HEK293 (cell line): ENCODE results near the gene BACH2.

Experiments
- CTCF ChIA-PET: fragments of 350-600 bp; formaldehyde crosslinking; extraction: SDS; loops from one replicate; lab custom pipeline; 2021; ENCODE audit warnings: antibody characterized with exemption; lab: Yijun Ruan, JAX
- POLR2A ChIA-PET: fragments of 300-600 bp; formaldehyde crosslinking; extraction: SDS; loops from one replicate; lab custom pipeline; 2020; ENCODE audit warnings: antibody characterized with exemption, inconsistent platforms; lab: Yijun Ruan, JAX
- H3K27ac ChIP-seq: fragments of 200-500 bp; sonication (Bioruptor generic); 2 replicates; pipeline ENCODE4 v1.5.1; 2014; ENCODE audit warnings: low read depth, low read length, control low read depth, inconsistent platforms; ENCODE audit errors: extremely low read depth
- H3K36me3 ChIP-seq, 2 experiments: fragments of 200-500 bp in 1 of 2; sonication (Bioruptor generic) in 1 of 2; 1 replicate in 1 of 2; 2 replicates in 1 of 2; pipeline ENCODE4 v1.5.1; 2014 to 2017; ENCODE audit warnings: inconsistent platforms in 2 of 2, low read length in 2 of 2; ENCODE audit not compliant: control insufficient read depth in 2 of 2, insufficient read depth in 1 of 2
- H3K4me1 ChIP-seq: fragments of 200-500 bp; sonication (Bioruptor generic); 2 replicates; pipeline ENCODE4 v1.5.1; 2014; ENCODE audit warnings: mild to moderate bottlenecking, low read length, inconsistent platforms; ENCODE audit not compliant: control insufficient read depth, insufficient read depth
- H3K4me3 ChIP-seq: 2 replicates; pipeline ENCODE4 v1.5.1; 2011; ENCODE audit warnings: low read depth, mild to moderate bottlenecking, control low read depth, low read length, moderate library complexity
- H3K9me3 ChIP-seq: fragments of 200-500 bp; sonication (Bioruptor generic); 2 replicates; pipeline ENCODE4 v1.5.1; 2014; ENCODE audit warnings: low read depth, low read length, inconsistent platforms; ENCODE audit not compliant: control insufficient read depth, insufficient read depth
- BCL11A ChIP-seq: fragments of 450-650 bp; formaldehyde crosslinking; IDR thresholded peaks from 2 replicates; pipeline ENCODE4 v1.5.1; 2016; ENCODE audit warnings: low read depth, missing biosample characterization, missing genetic modification characterization
- EGR2 ChIP-seq: fragments of 450-650 bp; formaldehyde crosslinking; IDR thresholded peaks from 2 replicates; pipeline ENCODE4 v1.5.1; 2016; ENCODE audit warnings: low read depth, missing biosample characterization, missing genetic modification characterization
- MEIS1 ChIP-seq: sonication (generic); formaldehyde crosslinking; IDR thresholded peaks from 2 replicates; pipeline ENCODE4 v1.8.1; 2022; ENCODE audit warnings: missing genetic modification reagents, mild to moderate bottlenecking, borderline replicate concordance
- SP2 ChIP-seq: fragments of 450-650 bp; formaldehyde crosslinking; IDR thresholded peaks from 2 replicates; pipeline ENCODE4 v1.5.1; 2016; ENCODE audit warnings: missing biosample characterization, missing genetic modification characterization
- SP7 ChIP-seq: fragments of 450-650 bp; formaldehyde crosslinking; IDR thresholded peaks from 2 replicates; pipeline ENCODE4 v1.5.1; 2016; ENCODE audit warnings: missing biosample characterization, missing genetic modification characterization
- TRIM28 ChIP-seq: IDR thresholded peaks from 2 replicates; pipeline ENCODE4 v1.6.1; 2011; ENCODE audit warnings: low read length, control low read depth, borderline replicate concordance
- YY1 ChIP-seq: fragments of 450-650 bp; formaldehyde crosslinking; IDR thresholded peaks from 2 replicates; pipeline ENCODE4 v1.5.1; 2018; ENCODE audit warnings: missing biosample characterization, missing genetic modification characterization
- ZFHX2 ChIP-seq: fragments of 450-650 bp; formaldehyde crosslinking; conservative IDR thresholded peaks from 2 replicates; pipeline ENCODE4 v1.5.1; 2016; ENCODE audit warnings: missing biosample characterization, missing genetic modification characterization
- ZNF112 ChIP-seq: fragments of 450-650 bp; formaldehyde crosslinking; IDR thresholded peaks from 2 replicates; pipeline ENCODE4 v1.5.0; 2017; ENCODE audit warnings: missing biosample characterization, missing genetic modification characterization
- ZNF146 ChIP-seq: fragments of 450-650 bp; formaldehyde crosslinking; IDR thresholded peaks from 2 replicates; pipeline ENCODE4 v1.5.1; 2016; ENCODE audit warnings: missing biosample characterization, missing genetic modification characterization
- ZNF16 ChIP-seq: fragments of 450-650 bp; formaldehyde crosslinking; IDR thresholded peaks from 2 replicates; pipeline ENCODE4 v1.5.1; 2016; ENCODE audit warnings: low read depth, missing biosample characterization, missing genetic modification characterization
- ZNF433 ChIP-seq: fragments of 450-650 bp; formaldehyde crosslinking; IDR thresholded peaks from 2 replicates; pipeline ENCODE4 v1.5.1; 2016; ENCODE audit warnings: missing biosample characterization, missing genetic modification characterization, low read depth
- ZNF501 ChIP-seq: fragments of 450-650 bp; formaldehyde crosslinking; IDR thresholded peaks from 2 replicates; pipeline ENCODE4 v1.5.1; 2016; ENCODE audit warnings: missing biosample characterization, missing genetic modification characterization
- ZNF529 ChIP-seq: fragments of 450-650 bp; formaldehyde crosslinking; IDR thresholded peaks from 2 replicates; pipeline ENCODE4 v1.5.1; 2017; ENCODE audit warnings: missing genetic modification characterization, missing biosample characterization; ENCODE audit not compliant: insufficient replicate concordance
- ZNF549 ChIP-seq: fragments of 450-650 bp; IDR thresholded peaks from 2 replicates; pipeline ENCODE4 v1.5.1; 2018; ENCODE audit warnings: missing biosample characterization, missing genetic modification characterization, mild to moderate bottlenecking, inconsistent platforms, moderate library complexity
- ZNF561 ChIP-seq: fragments of 450-650 bp; IDR thresholded peaks from 2 replicates; pipeline ENCODE4 v1.5.1; 2018; ENCODE audit warnings: missing biosample characterization, missing genetic modification characterization, borderline replicate concordance
- ZNF610 ChIP-seq: fragments of 450-650 bp; formaldehyde crosslinking; IDR thresholded peaks from 2 replicates; pipeline ENCODE4 v1.5.1; 2016; ENCODE audit warnings: missing biosample characterization, missing genetic modification characterization, borderline replicate concordance
- ZNF791 ChIP-seq: fragments of 450-650 bp; formaldehyde crosslinking; IDR thresholded peaks from 2 replicates; pipeline ENCODE4 v1.5.1; 2016; ENCODE audit warnings: missing biosample characterization, missing genetic modification characterization
- TF ChIP-seq, protein P1 (sequence below): fragments of 450-650 bp; formaldehyde crosslinking; IDR thresholded peaks from 2 replicates; pipeline ENCODE4 v1.5.1; 2016; ENCODE audit warnings: missing biosample characterization, missing genetic modification characterization
- TF ChIP-seq, protein P2 (sequence below): fragments of 450-650 bp; formaldehyde crosslinking; IDR thresholded peaks from 2 replicates; pipeline ENCODE4 v1.5.1; 2016; ENCODE audit warnings: missing biosample characterization, missing genetic modification characterization
- TF ChIP-seq, protein P3 (sequence below): IDR thresholded peaks from 2 replicates; pipeline ENCODE4 v1.6.1; 2011; ENCODE audit warnings: mild to moderate bottlenecking, low read depth, low read length, borderline replicate concordance
- TF ChIP-seq, protein P4 (sequence below): fragments of 450-650 bp; IDR thresholded peaks from 2 replicates; pipeline ENCODE4 v1.5.1; 2018; ENCODE audit warnings: missing biosample characterization, mild to moderate bottlenecking, missing genetic modification characterization
- TF ChIP-seq, protein P5 (sequence below): fragments of 450-650 bp; formaldehyde crosslinking; IDR thresholded peaks from 2 replicates; pipeline ENCODE4 v1.5.1; 2016; ENCODE audit warnings: missing biosample characterization, missing genetic modification characterization

The BACH2 gene

DNA sequence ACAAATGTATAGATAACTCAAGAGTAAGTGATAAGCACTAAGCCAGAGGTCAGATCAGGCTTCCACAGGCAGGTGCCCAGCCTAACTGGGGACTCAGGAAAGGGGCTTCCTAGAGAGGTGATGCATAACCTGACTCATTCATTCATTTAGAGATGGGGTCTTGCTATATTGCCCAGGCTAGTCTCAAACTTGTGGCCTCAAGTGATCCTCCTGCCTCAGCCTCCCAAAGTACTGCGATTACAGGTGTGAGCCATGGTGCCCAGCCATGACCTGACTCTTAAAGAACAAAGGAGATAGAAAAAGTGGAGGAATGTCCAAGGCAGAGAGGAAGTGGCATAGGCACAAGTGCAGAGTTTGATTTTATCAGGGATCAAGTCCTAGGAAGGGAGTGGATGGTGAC, 360.5 kb downstream of the BACH2 start:
- ChIA-PET POLR2A (no interaction called here), CTCF (interaction anchor here (0.6 to 6.0 kb wide), 2 partner anchors 141 to 541 kb away, joined by 3 to 185 read pairs; no protein-coding TSS in a partner anchor)
- Histone ChIP-seq H3K4me1 (no peaks in the 10 kb centered on the region), H3K27ac (no peak overlapping the region), H3K9me3 (no peaks in the 10 kb centered on the region), H3K4me3 (no peak overlapping the region), H3K36me3 (peaks cover 0 to 13% of the 10 kb centered on the region in 2 experiments; a peak in 1 of 3 replicates)
- TF ChIP-seq, protein P1, sequence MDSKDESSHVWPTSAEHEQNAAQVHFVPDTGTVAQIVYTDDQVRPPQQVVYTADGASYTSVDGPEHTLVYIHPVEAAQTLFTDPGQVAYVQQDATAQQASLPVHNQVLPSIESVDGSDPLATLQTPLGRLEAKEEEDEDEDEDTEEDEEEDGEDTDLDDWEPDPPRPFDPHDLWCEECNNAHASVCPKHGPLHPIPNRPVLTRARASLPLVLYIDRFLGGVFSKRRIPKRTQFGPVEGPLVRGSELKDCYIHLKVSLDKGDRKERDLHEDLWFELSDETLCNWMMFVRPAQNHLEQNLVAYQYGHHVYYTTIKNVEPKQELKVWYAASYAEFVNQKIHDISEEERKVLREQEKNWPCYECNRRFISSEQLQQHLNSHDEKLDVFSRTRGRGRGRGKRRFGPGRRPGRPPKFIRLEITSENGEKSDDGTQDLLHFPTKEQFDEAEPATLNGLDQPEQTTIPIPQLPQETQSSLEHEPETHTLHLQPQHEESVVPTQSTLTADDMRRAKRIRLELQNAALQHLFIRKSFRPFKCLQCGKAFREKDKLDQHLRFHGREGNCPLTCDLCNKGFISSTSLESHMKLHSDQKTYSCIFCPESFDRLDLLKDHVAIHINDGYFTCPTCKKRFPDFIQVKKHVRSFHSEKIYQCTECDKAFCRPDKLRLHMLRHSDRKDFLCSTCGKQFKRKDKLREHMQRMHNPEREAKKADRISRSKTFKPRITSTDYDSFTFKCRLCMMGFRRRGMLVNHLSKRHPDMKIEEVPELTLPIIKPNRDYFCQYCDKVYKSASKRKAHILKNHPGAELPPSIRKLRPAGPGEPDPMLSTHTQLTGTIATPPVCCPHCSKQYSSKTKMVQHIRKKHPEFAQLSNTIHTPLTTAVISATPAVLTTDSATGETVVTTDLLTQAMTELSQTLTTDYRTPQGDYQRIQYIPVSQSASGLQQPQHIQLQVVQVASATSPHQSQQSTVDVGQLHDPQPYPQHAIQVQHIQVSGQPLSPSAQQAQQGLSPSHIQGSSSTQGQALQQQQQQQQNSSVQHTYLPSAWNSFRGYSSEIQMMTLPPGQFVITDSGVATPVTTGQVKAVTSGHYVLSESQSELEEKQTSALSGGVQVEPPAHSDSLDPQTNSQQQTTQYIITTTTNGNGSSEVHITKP (tag by site-specific recombination), result no peak
- TF ChIP-seq ZNF561 (tag by site-specific recombination), result no peak
- TF ChIP-seq ZNF610 (tag by site-specific recombination), result no peak
- no peak for TF ChIP-seq TRIM28
- no peak for TF ChIP-seq ZNF16 (tag by site-specific recombination)
- no peak for TF ChIP-seq ZNF501 (tag by site-specific recombination)
- TF ChIP-seq MEIS1 (CRISPR knock-in tag), result no peak
- TF ChIP-seq, protein P2, sequence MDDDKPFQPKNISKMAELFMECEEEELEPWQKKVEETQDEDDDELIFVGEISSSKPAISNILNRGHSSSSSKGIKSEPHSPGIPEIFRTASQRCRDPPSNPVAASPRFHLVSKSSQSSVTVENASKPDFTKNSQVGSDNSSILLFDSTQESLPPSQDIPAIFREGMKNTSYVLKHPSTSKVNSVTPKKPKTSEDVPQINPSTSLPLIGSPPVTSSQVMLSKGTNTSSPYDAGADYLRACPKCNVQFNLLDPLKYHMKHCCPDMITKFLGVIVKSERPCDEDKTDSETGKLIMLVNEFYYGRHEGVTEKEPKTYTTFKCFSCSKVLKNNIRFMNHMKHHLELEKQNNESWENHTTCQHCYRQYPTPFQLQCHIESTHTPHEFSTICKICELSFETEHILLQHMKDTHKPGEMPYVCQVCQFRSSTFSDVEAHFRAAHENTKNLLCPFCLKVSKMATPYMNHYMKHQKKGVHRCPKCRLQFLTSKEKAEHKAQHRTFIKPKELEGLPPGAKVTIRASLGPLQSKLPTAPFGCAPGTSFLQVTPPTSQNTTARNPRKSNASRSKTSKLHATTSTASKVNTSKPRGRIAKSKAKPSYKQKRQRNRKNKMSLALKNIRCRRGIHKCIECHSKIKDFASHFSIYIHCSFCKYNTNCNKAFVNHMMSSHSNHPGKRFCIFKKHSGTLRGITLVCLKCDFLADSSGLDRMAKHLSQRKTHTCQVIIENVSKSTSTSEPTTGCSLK (tag by site-specific recombination), result no peak
- TF ChIP-seq YY1 (tag by site-specific recombination), result no peak
- no peak for TF ChIP-seq SP2
- no peak for TF ChIP-seq ZNF433 (tag by site-specific recombination)
- TF ChIP-seq ZNF146 (tag by site-specific recombination), result no peak
- TF ChIP-seq SP7 (tag by site-specific recombination), result no peak
- TF ChIP-seq, protein P3, sequence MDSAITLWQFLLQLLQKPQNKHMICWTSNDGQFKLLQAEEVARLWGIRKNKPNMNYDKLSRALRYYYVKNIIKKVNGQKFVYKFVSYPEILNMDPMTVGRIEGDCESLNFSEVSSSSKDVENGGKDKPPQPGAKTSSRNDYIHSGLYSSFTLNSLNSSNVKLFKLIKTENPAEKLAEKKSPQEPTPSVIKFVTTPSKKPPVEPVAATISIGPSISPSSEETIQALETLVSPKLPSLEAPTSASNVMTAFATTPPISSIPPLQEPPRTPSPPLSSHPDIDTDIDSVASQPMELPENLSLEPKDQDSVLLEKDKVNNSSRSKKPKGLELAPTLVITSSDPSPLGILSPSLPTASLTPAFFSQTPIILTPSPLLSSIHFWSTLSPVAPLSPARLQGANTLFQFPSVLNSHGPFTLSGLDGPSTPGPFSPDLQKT, result no peak
- TF ChIP-seq BCL11A (tag by site-specific recombination), result no peak
- TF ChIP-seq, protein P4, sequence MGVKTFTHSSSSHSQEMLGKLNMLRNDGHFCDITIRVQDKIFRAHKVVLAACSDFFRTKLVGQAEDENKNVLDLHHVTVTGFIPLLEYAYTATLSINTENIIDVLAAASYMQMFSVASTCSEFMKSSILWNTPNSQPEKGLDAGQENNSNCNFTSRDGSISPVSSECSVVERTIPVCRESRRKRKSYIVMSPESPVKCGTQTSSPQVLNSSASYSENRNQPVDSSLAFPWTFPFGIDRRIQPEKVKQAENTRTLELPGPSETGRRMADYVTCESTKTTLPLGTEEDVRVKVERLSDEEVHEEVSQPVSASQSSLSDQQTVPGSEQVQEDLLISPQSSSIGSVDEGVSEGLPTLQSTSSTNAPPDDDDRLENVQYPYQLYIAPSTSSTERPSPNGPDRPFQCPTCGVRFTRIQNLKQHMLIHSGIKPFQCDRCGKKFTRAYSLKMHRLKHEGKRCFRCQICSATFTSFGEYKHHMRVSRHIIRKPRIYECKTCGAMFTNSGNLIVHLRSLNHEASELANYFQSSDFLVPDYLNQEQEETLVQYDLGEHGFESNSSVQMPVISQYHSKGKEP (tag by site-specific recombination), result no peak

DNA sequence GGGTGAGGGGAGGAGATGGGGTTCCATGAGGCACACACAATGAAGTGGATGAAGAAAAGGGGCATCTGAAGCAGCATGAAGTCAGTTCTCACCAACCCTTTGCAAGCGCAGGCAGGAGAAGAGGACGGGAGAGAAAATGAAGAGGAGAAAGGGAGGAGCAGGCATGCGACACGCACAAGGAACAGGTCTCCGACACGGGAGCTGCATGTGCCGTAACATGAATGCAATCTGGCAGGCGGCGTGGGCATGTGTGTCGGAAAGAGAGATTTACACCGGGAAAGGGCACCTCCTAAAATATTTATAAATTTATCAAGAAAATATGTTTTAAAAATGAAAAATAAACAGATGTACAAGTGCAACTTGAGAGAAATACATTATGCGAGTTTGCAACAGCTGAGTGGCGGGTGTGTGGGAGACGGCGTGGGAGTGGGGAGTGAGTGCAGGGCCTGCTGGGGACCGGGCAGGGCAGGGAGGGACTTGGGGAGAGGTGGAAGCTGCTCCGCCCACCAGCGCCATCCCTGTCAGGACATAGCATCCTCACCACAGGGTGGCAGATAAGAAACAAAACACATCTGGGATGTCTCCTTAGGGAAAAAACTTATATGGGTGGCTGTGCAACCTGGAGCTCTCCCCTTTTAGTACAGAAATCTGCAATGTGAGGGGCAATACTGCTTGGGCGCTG, 361.8 kb downstream of the BACH2 start:
- H3K36me3 ChIP-seq, result peaks cover 0 to 13% of the 10 kb centered on the region in 2 experiments; a peak in 1 of 3 replicates
- ChIA-PET CTCF (interaction anchor here (0.9 to 1.4 kb wide), 2 partner anchors 10 to 544 kb away, joined by 3 to 6 read pairs; no protein-coding TSS in a partner anchor), POLR2A (no interaction called here)
- no peaks in the 10 kb centered on the region for H3K4me1 ChIP-seq
- no peak overlapping the region for H3K4me3 ChIP-seq
- H3K9me3 ChIP-seq, result no peaks in the 10 kb centered on the region
- no peak overlapping the region for H3K27ac ChIP-seq
- TF ChIP-seq ZNF549 (tag by site-specific recombination) (no peak), ZFHX2 (tag by site-specific recombination) (peak; percentile 84), ZNF529 (tag by site-specific recombination) (no peak), ZNF791 (no peak), SP2 (no peak), EGR2 (tag by site-specific recombination) (peak; percentile 82), ZNF112 (tag by site-specific recombination) (no peak)
- TF ChIP-seq, protein P5, sequence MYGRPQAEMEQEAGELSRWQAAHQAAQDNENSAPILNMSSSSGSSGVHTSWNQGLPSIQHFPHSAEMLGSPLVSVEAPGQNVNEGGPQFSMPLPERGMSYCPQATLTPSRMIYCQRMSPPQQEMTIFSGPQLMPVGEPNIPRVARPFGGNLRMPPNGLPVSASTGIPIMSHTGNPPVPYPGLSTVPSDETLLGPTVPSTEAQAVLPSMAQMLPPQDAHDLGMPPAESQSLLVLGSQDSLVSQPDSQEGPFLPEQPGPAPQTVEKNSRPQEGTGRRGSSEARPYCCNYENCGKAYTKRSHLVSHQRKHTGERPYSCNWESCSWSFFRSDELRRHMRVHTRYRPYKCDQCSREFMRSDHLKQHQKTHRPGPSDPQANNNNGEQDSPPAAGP (tag by site-specific recombination), result no peak
- TF ChIP-seq, protein P3, result no peak
